ENCODE measurements around the gene ATP5PD.

The ATP5PD gene

DNA sequence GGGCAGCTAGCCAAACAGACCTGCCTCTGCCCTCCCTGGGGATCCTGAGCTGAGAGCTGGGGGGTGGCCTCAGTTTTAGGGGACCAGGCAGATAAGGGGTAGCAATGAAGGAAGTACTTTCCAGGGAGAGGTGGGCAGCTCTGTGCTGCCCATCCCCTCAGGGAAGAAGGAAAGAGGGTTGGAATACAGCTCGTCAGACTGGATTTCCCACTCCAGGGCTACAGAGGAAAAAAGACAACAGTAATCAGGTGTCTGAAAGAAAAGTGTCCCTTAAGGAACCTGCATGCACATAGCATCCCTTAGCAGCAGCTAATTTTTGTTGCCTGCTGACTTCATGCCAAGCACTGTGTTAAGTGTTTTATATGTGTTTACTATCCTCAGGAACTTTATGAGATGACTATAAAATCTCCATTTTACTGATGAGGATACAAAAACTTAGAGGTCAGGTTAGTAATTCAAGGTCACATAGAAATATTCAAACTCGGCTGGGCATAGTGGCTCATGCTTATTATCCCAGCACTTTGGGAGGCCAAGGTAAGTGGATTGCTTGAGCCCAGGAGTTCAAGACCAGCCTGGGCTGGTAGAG lies 37.5 kb downstream of the ATP5PD start (continued):
- no peak for TF ChIP-seq ZNF133 (tag by site-specific recombination; IDR thresholded peaks at IDR 0.05)
- TF ChIP-seq, protein P1, sequence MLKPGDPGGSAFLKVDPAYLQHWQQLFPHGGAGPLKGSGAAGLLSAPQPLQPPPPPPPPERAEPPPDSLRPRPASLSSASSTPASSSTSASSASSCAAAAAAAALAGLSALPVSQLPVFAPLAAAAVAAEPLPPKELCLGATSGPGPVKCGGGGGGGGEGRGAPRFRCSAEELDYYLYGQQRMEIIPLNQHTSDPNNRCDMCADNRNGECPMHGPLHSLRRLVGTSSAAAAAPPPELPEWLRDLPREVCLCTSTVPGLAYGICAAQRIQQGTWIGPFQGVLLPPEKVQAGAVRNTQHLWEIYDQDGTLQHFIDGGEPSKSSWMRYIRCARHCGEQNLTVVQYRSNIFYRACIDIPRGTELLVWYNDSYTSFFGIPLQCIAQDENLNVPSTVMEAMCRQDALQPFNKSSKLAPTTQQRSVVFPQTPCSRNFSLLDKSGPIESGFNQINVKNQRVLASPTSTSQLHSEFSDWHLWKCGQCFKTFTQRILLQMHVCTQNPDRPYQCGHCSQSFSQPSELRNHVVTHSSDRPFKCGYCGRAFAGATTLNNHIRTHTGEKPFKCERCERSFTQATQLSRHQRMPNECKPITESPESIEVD (tag by site-specific recombination; IDR thresholded peaks at IDR 0.05) = peak; percentile 99
- TF ChIP-seq, protein P2, sequence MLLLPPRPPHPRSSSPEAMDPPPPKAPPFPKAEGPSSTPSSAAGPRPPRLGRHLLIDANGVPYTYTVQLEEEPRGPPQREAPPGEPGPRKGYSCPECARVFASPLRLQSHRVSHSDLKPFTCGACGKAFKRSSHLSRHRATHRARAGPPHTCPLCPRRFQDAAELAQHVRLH (tag by site-specific recombination; IDR thresholded peaks at IDR 0.05) = no peak
- TF ChIP-seq ZNF391 (tag by site-specific recombination; IDR thresholded peaks at IDR 0.05; ENCODE audit: borderline replicate concordance, low read depth) = no peak
- TF ChIP-seq ZEB2 (tag by site-specific recombination; IDR thresholded peaks at IDR 0.05) = 0 out of 2 replicates have a peak, but pooled peaks have one; percentile 16
- TF ChIP-seq, protein P3, sequence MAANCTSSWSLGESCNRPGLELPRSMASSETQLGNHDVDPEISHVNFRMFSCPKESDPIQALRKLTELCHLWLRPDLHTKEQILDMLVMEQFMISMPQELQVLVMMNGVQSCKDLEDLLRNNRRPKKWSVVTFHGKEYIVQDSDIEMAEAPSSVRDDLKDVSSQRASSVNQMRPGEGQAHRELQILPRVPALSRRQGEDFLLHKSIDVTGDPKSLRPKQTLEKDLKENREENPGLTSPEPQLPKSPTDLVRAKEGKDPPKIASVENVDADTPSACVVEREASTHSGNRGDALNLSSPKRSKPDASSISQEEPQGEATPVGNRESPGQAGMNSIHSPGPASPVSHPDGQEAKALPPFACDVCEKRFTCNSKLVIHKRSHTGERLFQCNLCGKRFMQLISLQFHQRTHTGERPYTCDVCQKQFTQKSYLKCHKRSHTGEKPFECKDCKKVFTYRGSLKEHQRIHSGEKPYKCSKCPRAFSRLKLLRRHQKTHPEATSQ (tag by site-specific recombination; IDR thresholded peaks at IDR 0.05) = no peak
- TF ChIP-seq ZNF624 (tag by site-specific recombination; IDR thresholded peaks at IDR 0.05) = no peak
- peak; percentile 32; the same call in 1 of the 2 replicates for TF ChIP-seq ZBTB20 (tag by site-specific recombination; IDR thresholded peaks at IDR 0.05)
- TF ChIP-seq ZNF626 (tag by site-specific recombination; IDR thresholded peaks at IDR 0.05) = no peak
- peak; percentile 76 for TF ChIP-seq ZNF10 (tag by site-specific recombination; IDR thresholded peaks at IDR 0.05)
- no peak for TF ChIP-seq ZNF266 (tag by site-specific recombination; IDR thresholded peaks at IDR 0.05; ENCODE audit: low read depth)
- TF ChIP-seq, protein P4, sequence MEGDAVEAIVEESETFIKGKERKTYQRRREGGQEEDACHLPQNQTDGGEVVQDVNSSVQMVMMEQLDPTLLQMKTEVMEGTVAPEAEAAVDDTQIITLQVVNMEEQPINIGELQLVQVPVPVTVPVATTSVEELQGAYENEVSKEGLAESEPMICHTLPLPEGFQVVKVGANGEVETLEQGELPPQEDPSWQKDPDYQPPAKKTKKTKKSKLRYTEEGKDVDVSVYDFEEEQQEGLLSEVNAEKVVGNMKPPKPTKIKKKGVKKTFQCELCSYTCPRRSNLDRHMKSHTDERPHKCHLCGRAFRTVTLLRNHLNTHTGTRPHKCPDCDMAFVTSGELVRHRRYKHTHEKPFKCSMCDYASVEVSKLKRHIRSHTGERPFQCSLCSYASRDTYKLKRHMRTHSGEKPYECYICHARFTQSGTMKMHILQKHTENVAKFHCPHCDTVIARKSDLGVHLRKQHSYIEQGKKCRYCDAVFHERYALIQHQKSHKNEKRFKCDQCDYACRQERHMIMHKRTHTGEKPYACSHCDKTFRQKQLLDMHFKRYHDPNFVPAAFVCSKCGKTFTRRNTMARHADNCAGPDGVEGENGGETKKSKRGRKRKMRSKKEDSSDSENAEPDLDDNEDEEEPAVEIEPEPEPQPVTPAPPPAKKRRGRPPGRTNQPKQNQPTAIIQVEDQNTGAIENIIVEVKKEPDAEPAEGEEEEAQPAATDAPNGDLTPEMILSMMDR (tag by site-specific recombination; IDR thresholded peaks at IDR 0.05) = no peak
- TF ChIP-seq ZNF311 (tag by site-specific recombination; IDR thresholded peaks at IDR 0.05; ENCODE audit: borderline replicate concordance) = no peak
- TF ChIP-seq, protein P5, sequence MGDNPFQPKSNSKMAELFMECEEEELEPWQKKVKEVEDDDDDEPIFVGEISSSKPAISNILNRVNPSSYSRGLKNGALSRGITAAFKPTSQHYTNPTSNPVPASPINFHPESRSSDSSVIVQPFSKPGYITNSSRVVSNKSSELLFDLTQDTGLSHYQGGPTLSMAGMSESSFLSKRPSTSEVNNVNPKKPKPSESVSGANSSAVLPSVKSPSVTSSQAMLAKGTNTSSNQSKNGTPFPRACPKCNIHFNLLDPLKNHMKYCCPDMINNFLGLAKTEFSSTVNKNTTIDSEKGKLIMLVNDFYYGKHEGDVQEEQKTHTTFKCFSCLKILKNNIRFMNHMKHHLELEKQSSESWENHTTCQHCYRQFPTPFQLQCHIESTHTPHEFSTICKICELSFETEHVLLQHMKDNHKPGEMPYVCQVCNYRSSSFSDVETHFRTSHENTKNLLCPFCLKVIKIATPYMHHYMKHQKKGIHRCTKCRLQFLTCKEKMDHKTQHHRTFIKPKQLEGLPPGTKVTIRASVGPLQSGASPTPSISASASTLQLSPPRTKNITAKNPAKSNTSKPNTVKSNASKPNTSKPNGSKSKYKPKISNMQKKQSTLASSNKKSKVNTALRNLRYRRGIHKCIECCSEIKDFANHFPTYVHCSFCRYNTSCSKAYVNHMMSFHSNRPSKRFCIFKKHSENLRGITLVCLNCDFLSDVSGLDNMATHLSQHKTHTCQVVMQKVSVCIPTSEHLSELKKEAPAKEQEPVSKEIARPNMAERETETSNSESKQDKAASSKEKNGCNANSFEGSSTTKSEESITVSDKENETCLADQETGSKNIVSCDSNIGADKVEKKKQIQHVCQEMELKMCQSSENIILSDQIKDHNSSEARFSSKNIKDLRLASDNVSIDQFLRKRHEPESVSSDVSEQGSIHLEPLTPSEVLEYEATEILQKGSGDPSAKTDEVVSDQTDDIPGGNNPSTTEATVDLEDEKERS (tag by site-specific recombination; IDR thresholded peaks at IDR 0.05) = no peak
- TF ChIP-seq ZNF701 (tag by site-specific recombination; IDR thresholded peaks at IDR 0.05) = no peak
- TF ChIP-seq ZFP69B (tag by site-specific recombination; IDR thresholded peaks at IDR 0.05) = no peak
- no peak for TF ChIP-seq SALL2 (tag by site-specific recombination; IDR thresholded peaks at IDR 0.05; ENCODE audit: borderline replicate concordance)
- TF ChIP-seq ZNF785 (tag by site-specific recombination; IDR thresholded peaks at IDR 0.05) = no peak
- TF ChIP-seq ZNF654 (tag by site-specific recombination; IDR thresholded peaks at IDR 0.05; ENCODE audit: low read depth) = no peak
- TF ChIP-seq, protein P6, sequence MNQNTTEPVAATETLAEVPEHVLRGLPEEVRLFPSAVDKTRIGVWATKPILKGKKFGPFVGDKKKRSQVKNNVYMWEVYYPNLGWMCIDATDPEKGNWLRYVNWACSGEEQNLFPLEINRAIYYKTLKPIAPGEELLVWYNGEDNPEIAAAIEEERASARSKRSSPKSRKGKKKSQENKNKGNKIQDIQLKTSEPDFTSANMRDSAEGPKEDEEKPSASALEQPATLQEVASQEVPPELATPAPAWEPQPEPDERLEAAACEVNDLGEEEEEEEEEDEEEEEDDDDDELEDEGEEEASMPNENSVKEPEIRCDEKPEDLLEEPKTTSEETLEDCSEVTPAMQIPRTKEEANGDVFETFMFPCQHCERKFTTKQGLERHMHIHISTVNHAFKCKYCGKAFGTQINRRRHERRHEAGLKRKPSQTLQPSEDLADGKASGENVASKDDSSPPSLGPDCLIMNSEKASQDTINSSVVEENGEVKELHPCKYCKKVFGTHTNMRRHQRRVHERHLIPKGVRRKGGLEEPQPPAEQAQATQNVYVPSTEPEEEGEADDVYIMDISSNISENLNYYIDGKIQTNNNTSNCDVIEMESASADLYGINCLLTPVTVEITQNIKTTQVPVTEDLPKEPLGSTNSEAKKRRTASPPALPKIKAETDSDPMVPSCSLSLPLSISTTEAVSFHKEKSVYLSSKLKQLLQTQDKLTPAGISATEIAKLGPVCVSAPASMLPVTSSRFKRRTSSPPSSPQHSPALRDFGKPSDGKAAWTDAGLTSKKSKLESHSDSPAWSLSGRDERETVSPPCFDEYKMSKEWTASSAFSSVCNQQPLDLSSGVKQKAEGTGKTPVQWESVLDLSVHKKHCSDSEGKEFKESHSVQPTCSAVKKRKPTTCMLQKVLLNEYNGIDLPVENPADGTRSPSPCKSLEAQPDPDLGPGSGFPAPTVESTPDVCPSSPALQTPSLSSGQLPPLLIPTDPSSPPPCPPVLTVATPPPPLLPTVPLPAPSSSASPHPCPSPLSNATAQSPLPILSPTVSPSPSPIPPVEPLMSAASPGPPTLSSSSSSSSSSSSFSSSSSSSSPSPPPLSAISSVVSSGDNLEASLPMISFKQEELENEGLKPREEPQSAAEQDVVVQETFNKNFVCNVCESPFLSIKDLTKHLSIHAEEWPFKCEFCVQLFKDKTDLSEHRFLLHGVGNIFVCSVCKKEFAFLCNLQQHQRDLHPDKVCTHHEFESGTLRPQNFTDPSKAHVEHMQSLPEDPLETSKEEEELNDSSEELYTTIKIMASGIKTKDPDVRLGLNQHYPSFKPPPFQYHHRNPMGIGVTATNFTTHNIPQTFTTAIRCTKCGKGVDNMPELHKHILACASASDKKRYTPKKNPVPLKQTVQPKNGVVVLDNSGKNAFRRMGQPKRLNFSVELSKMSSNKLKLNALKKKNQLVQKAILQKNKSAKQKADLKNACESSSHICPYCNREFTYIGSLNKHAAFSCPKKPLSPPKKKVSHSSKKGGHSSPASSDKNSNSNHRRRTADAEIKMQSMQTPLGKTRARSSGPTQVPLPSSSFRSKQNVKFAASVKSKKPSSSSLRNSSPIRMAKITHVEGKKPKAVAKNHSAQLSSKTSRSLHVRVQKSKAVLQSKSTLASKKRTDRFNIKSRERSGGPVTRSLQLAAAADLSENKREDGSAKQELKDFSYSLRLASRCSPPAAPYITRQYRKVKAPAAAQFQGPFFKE (tag by site-specific recombination; IDR thresholded peaks at IDR 0.05; ENCODE audit: borderline replicate concordance) = no peak
- peak; percentile 71 for TF ChIP-seq ZIC2 (tag by site-specific recombination; IDR thresholded peaks at IDR 0.05)
- no peak for TF ChIP-seq ZNF140 (tag by site-specific recombination; IDR thresholded peaks at IDR 0.05)
- TF ChIP-seq ZNF433 (tag by site-specific recombination; IDR thresholded peaks at IDR 0.05; ENCODE audit: low read depth) = no peak
